Mononuclear cell (primary cell): ENCODE results near the gene TMPRSS15. TPM values are rescaled to one million over a fixed set of nuclear protein-coding genes. Genes with fewer than 3 reads are reported as not detected.
"Not testable (repeated sequence)": the region's sequence is repeated elsewhere in the genome, so short reads cannot be mapped to it uniquely, and the experiment has no call there.

Experiments used
- H3K27me3 ChIP-seq: 2 replicates; pipeline ENCODE4 v1.6.0; 2011; ENCODE audit warnings: low read length, control low read depth; ENCODE audit not compliant: insufficient read depth
- H3K4me1 ChIP-seq: 2 replicates; pipeline ENCODE4 v1.5.1; 2011; ENCODE audit warnings: mild to moderate bottlenecking, low read length, control low read depth; ENCODE audit not compliant: insufficient read depth
- H3K4me3 ChIP-seq: 2 replicates; pipeline ENCODE4 v1.5.1; 2011; ENCODE audit warnings: mild to moderate bottlenecking, low read length, moderate library complexity
- H3K9me3 ChIP-seq: 2 replicates; pipeline ENCODE4 v1.5.1; 2011; ENCODE audit warnings: low read depth, mild to moderate bottlenecking, control low read depth, low read length
- total RNA-seq: library from RNA; depleted of rRNA; stranded (reverse); fragments of >200 nt; gene quantifications from one replicate; pipeline ENCODE4 v1.2.3, GENCODE V29; 2012

Gene TMPRSS15
- 0.21 TPM for total RNA-seq

DNA sequence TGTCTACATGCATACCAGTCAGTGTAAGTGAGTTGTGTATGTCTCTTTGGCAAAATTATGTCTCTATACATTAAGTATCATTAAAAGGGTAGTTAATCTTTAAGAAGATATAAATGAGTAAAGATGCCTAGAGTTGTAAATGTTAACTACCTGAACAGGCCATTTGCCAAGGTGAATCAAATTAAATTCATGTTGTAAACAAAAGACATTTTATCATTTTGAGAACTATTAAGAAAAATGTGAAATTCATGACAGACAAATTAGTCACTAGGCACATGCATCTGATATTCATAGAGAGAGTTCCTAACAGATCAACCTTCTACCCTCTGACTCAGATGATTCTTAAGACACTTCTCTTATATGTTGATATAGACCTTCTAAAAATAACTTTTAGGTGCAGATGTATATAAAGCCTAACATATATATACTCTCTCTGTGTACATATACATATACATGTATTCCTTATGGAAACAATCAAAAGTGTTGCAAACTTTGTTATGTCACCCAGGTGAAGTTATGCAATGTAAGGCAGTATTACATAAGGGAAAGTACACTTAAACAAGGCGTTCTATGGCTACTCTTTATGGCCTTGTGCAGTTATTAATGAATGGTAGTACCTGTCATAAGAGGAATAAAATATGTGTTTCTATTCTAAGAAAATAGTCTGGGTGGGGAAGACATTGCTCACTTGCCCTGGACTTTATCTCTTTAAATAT is at the start of gene TMPRSS15:
Gene TMPRSS15 (minus strand): TSS at position 51 of the 716 bp plus-strand sequence. CDS start 163 bp downstream, outside the sequence.
- Histone ChIP-seq H3K4me3 (no peak within 1 kb of the TSS), H3K4me1 (no peaks in the 10 kb centered on the region), H3K9me3 (peaks cover 10% of the 10 kb centered on the region), H3K27me3 (no peaks in the 10 kb centered on the region)

DNA sequence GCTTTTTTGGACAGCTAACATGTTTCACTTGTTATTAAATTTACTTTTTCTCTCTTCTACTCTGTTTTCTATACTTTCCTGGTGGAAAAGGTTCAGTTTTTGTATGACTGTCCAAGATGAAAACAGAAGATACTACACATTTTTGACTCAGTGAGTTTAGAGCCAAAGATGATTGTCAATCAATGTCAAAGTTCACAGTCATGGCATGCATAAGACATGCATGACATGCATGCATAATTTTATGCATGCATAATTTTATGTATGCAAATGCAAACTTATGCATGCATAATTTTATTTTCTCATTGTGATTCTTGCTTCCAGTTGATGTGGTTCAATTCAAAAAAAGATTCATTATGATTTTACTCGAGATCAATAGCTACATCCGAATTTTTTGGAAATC is 48.1 kb upstream of the TMPRSS15 start:
- Histone ChIP-seq H3K4me1 (no peaks in the 10 kb centered on the region), H3K4me3 (no peak overlapping the region), H3K9me3 (peaks cover 10% of the 10 kb centered on the region), H3K27me3 (no peaks in the 10 kb centered on the region)

DNA sequence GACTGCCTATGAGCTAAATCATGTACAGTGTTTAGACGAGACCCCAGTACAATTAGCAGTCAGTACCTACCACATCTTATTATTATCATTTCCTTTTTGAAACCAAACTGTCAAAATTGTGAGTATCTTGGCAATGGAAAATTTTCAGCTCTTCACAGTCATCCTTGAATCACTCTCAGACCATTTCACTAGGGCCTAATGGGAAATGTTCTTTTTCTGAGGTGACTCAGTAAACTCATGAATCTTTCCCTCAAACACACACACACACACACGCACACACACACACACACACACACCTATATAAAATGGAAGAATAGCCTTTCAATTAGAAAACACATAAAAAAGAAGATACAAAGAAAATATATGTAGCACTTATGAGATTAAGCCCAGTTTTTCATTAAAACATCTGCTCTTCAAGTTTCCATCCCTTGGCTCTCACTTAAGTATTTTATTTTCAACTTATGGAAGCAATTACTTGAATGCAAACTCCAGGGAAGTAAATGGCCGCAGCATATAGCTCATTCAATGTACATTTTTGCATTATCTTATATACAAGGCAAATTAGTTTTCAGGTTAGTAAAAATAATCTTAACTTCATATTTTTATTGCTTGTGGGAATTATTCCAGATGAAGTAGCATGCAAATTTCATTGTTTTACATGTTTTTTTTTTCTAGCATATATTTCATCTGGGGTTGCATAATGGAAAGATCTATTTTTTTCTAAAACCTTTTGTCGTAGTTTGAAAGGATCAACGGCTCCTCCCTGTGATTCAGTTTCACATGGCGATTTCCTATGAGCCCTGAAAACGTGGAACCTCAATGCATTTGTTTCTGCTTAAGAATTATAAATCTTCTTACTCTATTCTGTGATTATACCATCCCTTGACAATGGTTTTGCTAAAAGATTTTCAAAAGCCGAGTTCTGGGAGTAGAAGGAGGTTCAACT is 46.3 kb upstream of the TMPRSS15 start:
- no peaks in the 10 kb centered on the region for H3K27me3 ChIP-seq
- peaks cover 5% of the 10 kb centered on the region for H3K9me3 ChIP-seq
- H3K4me1 ChIP-seq, result no peaks in the 10 kb centered on the region
- no peak overlapping the region for H3K4me3 ChIP-seq

DNA sequence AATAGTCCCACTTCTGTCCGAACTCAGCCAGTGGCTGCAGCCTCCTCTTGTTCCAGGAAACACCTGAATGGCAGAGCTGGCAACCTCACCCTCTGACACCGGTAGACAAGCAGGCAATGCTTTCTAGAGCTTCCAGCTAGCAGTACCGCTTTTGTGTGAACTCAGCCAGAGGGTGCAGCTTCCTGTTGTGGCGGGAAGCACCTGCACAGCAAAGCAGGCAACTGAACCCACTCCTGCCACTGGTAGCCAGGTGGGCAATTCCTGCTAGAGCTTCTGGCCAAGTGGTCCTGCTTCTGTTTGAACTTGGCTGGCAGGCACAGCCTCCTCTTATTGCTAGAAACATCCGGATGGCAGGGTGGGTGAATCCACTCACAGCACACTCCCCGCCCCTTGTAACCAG is 40.1 kb upstream of the TMPRSS15 start:
- Histone ChIP-seq H3K4me3 (no peak overlapping the region), H3K9me3 (no peaks in the 10 kb centered on the region), H3K4me1 (peaks cover 10% of the 10 kb centered on the region), H3K27me3 (no peaks in the 10 kb centered on the region)

DNA sequence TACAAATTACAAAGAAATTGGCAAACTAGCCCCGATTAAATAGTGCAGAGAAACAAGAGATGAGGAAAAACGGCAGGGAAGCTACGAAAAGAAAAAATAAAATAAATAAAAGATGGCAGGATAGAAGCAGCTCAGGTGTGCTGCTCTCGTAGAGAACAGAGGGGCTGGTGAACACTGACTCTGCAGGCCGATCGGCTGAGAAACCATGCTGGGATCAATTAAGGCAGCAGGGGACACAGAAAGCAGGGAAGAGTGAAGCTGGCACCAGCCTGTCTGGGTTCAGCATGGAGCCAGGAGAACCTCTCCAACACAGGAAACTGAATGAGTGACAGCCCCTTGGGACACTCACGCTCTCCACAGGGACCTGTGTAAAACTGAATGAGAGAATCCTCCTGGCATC is 39.5 kb upstream of the TMPRSS15 start:
- H3K9me3 ChIP-seq, result no peaks in the 10 kb centered on the region

DNA sequence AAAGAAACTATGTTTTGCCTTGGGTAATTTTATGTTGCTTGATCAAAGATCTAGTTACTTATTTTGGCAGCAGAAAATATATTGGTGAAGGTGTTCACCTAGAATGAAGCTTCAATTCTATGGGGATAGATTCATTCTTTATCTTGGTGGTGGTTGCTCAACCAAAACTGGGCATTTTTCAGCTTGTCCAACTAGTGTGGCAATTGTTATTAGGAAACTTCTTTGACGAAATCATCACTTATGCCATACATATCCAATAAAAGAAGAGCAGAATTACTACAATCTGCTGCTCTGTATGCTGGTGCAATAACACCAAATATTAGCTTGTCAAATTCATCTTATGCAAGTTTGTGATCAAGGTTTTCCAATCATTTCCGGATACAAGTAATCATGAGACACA is 26.8 kb upstream of the TMPRSS15 start:
- H3K9me3 ChIP-seq, result no peaks in the 10 kb centered on the region
- no peaks in the 10 kb centered on the region for H3K27me3 ChIP-seq
- no peaks in the 10 kb centered on the region for H3K4me1 ChIP-seq
- no peak overlapping the region for H3K4me3 ChIP-seq

More for the DNA sequence above, 39.5 kb upstream of the TMPRSS15 start:
- Histone ChIP-seq H3K27me3 (no peaks in the 10 kb centered on the region), H3K4me3 (no peak overlapping the region), H3K4me1 (peaks cover 10% of the 10 kb centered on the region)

DNA sequence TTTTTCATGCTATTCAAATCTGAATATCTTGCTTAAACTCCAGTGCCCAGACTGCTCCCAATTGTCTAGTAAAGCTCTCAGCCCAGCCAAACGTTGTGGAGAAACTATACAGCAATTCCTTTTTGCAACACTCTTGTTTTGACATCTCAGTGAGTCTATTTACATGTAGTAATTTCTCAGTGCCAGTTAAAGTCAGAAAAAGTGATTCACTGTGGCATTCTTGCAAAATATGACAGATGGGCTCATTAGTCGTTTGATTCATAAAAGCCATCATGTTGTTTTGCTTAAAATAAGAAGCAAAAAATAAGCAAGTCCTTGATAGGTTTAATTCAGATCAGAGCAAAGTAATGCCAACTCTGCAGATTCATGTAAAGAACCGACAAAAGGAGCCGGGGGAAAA is 20.7 kb upstream of the TMPRSS15 start:
- Histone ChIP-seq H3K27me3 (no peaks in the 10 kb centered on the region), H3K4me3 (no peak overlapping the region), H3K4me1 (no peaks in the 10 kb centered on the region), H3K9me3 (no peaks in the 10 kb centered on the region)

DNA sequence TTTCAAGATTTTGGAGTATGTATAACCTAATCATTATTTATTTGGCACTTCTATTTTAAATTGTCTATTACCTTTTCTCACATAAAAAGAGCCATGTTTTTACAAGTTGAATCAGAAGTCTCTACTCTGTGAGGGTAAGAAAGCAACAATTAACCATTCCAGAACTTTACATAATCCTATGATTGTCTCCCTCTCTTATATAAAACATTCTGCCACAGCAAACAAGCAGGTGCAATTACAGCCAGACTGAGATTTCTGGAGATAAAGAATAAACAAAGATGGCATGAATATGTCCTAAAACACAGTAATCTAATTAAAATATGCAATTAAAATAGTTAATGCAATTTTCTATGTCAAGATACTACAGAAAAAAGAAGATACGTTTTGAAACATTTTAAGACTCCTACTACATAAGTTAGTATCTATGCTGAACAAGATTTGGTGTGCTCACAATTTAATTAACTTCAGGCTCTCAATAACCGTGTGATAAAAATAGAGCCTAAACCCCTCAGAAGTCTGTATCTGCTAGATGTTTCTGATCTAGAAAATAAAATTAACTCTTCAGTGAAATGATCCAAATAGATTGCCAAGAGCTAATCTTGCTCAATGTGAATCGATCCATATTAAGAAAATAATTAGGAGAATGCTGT is 13.7 kb upstream of the TMPRSS15 start:
- Histone ChIP-seq H3K4me1 (no peaks in the 10 kb centered on the region), H3K9me3 (no peaks in the 10 kb centered on the region), H3K4me3 (no peak overlapping the region), H3K27me3 (no peaks in the 10 kb centered on the region)

DNA sequence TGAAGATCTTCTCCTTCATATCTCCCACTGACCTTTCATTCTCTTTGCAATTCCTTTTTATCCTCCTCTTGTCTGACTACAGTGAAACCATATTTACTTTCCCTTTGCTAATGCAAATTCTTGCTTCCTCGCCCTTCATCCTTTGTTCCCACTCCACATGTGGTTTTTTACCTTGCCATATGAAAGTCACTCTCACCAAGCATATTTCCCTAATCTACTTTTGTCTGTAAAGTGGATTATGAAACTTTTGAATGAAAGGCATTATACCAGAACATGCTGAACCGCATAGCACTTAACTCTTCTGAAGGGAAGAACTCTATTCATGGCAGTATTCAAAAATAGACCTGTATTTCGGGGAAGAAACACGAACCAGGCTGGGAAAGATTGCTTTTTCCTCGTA is 8.0 kb upstream of the TMPRSS15 start:
- Histone ChIP-seq H3K4me1 (no peaks in the 10 kb centered on the region), H3K9me3 (no peaks in the 10 kb centered on the region), H3K27me3 (no peaks in the 10 kb centered on the region), H3K4me3 (no peak overlapping the region)

DNA sequence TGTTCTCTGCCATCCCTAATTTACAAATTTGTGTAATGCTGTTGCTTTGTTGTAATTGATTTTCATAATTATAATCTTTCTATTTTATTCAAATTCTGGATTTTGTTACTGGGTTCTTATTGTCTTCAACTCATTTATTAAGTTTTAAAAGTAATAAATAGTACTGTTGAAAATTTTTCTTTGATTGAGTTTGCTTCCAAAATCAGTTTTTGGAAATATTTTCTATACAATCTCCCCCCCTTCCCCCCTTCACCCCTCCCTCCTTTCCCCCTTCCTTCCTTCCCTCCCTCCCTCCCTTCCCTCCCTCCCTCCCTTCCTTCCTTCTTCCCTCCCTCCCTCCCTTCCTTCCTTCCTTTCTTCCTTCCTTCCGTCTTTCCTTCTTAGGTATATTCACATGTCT is 6.0 kb upstream of the TMPRSS15 start:
- H3K4me3 ChIP-seq, result no peak overlapping the region
- H3K27me3 ChIP-seq, result no peaks in the 10 kb centered on the region
- H3K4me1 ChIP-seq, result no peaks in the 10 kb centered on the region
- H3K9me3 ChIP-seq, result no peaks in the 10 kb centered on the region

DNA sequence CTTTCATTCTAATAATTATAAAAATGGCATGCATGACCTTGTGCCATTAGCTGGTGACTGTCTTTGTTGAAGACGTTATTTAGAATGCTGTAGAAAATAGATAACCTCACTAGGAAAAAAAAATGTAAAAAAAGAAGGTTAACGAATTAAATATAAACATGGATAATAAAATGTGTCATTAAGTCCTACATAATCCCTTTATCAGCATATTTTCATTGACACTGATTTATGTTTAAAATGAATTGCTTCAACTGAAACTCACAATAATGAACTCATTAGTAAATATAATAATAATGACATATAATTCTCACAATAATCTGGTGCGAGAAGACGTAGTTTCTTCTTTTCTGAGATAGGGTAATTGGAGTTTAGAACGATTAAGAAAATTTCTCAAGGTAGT is 4.7 kb downstream of the TMPRSS15 start:
- Histone ChIP-seq H3K9me3 (peaks cover 10% of the 10 kb centered on the region), H3K27me3 (no peaks in the 10 kb centered on the region), H3K4me1 (no peaks in the 10 kb centered on the region), H3K4me3 (no peak overlapping the region)

DNA sequence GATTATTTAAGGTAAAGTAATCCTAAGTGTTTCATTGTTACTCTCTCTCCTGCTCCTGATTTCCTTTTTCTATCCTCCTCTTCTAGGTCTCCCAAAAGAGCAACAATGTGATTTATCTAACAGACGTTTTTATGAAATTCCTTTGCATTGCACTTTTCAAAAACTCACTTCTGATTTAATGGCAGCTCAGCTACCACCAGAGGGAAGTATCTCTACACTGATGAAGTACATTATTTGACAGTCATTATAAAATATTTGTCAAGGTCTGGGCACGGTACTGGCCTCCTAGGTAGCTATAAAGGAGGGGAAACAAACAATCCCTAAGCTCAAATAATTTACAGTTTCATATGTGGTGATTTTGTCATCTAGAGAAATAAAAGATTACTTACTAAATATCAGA is 15.6 kb downstream of the TMPRSS15 start:
- H3K4me3 ChIP-seq, result no peak overlapping the region
- H3K9me3 ChIP-seq, result no peaks in the 10 kb centered on the region
- H3K4me1 ChIP-seq, result no peaks in the 10 kb centered on the region
- H3K27me3 ChIP-seq, result no peaks in the 10 kb centered on the region

DNA sequence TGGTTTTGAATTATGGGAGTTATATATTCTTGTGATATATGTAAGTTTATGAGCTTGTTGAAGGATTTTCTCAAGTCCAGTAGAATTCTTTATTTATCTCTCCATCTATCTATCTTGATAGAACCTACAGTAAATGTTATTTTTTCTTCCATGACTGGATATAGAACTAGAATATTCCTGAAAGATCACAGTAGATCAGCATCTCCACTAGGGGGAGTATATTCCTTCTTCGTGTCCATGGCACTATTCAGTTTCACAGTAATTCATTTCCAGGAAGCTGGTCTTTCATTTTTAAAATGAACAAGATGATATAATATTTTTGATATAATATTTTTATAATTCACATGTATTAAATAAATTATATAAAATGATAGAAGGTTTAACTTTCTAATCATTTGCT is 18.8 kb downstream of the TMPRSS15 start:
- Histone ChIP-seq H3K27me3 (no peaks in the 10 kb centered on the region), H3K9me3 (no peaks in the 10 kb centered on the region), H3K4me1 (no peaks in the 10 kb centered on the region), H3K4me3 (no peak overlapping the region)

DNA sequence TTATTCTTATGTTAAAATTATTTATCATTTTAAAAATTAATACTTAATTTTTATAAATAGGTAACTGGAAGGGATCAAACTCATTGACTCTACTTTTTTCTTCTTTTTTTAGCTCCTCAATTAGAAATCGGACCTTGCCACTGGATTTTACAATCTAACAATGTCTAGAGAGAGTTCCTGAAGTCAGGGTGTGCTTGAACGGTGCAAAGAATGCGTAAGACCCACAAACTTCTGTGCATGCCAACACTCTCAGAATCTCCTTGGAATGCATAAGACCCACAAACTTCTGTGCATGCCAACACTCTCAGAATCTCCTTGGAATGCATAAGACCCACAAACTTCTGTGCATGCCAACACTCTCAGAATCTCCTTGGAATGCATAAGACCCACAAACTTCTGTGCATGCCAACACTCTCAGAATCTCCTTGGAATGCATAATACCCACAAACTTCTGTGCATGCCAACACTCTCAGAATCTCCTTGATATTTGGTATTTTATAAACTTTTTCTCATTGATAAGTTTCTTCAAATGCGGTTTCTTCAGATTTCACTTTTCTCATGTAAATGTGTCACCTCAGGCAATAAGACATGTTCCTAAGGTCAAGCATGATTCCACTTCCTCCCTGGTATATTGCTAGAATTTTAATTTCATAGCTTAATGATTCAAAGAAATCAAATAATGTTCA is 20.5 kb downstream of the TMPRSS15 start:
- H3K4me3 ChIP-seq, H3K27me3 ChIP-seq, H3K4me1 ChIP-seq, H3K9me3 ChIP-seq: not testable (repeated sequence)

DNA sequence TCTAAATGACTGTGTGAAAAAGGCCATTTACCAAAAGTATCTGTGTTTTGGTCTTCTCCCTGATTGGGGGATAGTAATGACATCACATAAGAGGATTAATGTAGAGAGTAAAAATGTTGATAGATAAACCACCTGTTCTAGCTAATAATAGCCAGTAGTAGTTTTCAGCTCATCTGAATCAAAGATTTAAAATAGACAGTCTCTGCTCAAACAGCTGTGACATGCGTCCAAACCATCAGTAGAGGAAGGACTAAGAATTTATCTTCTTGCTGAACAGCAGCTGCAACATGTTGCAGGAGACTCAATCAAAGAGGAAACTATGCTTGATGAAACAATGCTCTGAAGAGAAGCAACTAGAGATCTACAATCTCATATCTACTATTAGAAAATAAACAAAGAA is 21.4 kb downstream of the TMPRSS15 start:
- Histone ChIP-seq H3K4me3 (no peak overlapping the region), H3K4me1 (no peaks in the 10 kb centered on the region), H3K9me3 (no peaks in the 10 kb centered on the region), H3K27me3 (no peaks in the 10 kb centered on the region)
